NOMO-1 treated with DMSO at 0.1 percent for 48 hours (cell line): ENCODE measurements around the gene ONECUT2.
"Not testable (repeated sequence)": the region's sequence is repeated elsewhere in the genome, so short reads cannot be mapped to it uniquely, and the experiment has no call there.

Source experiments
- DNase-seq: peaks from one replicate; lab custom pipeline; 2025; ENCODE audit not compliant: unreplicated experiment; lab: John Stamatoyannopoulos, UW

ONECUT2 gene

DNA sequence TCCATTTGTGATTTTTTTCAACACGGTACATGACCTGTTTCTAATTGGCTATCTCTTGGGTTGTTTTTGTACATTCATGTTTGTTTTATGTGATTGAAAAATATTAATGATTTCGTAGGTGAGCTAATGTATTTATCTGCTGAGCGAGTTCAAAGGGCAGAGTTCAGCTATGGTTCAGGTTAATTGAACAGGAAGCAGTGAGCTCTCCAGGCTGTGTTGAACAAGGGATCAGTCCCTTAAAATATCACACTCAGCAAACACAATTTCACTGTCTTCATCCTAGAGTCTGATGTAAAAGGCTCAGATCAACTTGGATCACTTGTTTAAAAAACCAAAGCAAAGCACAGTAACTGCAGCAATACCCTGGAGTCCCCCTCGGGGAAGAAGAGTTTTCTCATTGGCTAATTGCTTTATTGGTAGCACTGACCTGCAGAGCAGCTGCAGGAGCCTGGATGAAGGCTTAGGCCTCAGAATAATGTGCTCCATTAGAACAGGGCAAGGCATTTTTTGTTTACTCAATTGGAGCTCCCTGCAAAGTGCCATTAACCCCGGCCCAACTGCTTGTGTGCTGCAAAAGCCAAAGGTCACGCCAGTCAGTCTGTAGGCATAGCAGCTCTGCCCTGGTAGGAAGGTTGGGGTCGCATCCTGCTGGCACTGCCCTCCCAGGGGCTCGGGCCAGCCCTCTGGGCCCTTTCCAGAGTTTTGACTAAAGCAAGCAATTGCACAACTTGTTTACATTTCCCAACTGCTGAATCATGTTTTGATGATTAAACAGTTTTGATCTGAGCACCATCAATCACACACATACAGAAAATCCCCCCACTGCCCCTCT lies 10.5 kb downstream of the ONECUT2 start:
- DNase-seq, result no peak

DNA sequence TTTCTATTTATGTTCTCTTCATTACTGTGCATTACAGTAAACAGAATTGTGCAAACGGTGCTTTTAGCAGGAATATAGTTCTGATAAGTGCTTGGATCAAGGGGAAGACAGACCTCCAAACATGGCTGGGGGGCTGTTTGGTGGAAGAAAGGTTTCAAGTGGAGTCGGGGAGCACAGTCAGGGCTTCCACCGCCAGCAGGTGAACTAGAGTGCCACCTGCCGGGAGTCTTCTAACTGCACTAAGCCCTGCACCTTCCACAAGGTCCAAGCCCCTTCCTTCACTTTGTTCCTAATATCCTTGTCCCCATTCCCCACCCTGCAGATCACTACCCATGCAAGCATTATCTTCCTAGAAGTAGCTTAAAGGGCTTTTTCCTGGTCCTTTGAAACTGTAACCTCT lies 11.1 kb downstream of the ONECUT2 start:
- DNase-seq, result no peak

DNA sequence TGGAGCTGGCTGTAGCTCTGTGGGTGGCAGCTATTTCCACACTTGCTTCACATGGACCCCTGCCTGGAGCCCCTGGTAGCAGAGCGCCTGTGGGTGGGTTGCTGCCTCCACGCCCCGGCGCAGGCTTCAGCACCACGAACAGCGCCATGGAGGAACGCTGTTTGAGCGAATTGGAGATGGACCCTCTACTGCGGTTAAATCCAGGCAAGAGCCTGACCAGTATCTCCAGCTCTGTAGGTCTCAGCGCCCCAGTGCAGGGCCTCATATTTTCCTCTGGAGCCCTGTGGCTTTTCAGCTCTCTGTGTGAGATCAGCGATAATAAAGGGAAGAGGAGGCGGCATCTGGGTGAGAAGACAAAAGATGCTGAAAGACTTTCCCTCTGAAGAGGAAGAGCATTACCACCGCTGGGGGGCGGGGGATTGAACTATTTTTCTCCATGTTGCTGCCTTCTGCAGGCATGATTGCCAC lies 12.0 kb downstream of the ONECUT2 start:
- no peak for DNase-seq

DNA sequence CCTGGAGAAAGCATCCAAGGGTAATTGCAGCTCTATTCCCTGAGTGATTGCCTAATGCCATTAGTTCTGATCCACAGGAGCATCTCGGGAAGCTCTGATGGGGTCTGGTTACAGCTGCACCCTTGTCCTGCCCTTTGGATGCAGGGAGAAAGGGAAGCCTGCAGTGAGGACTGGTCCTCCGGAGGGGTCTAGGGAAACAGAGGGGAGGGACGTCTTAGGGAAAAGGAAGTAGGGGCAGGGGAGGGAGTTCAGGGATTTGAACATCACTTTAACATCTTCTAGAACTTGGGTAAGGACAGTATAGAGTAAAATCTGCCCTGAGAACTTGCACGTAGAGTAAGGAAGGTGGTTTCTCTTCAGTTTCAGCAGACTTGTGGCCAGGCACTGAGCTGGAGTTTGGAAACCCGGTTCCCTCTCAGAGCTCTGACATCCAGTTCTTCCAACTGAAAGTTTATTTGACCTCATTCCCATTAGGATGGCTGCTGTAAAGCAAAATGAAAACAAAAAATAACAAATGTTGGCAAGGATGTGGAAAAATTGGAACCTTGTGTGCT lies 20.5 kb downstream of the ONECUT2 start:
- no peak for DNase-seq

DNA sequence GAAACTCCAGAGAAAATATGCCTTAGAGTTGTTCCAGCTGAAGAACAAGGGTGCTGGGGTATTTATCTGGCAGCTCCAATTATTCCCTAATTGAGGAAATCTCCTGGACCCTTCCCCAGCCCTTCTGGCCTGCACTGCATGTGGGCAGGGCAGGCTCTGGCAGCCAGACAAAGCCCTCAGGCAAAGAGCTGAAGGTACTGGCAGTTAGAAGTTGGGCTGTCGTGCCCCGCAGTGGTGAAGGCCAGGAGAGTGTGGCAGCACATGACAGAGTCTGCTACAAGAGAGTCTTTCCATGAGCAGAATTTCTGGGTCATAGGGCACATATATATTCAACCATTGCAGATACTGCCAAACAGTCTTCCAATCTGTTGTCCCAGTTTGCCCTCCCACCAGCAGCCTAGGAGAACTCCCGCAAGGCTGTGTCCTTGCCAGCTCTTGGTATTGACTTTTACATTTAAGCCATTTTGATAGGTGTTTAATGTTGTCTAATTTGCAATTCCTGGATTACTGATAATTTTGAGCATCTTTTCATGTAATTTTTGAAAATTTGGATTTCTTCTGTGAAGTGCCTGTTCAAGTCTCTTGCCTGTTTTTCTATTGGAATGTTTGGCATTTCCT lies 26.6 kb downstream of the ONECUT2 start:
- no peak for DNase-seq

DNA sequence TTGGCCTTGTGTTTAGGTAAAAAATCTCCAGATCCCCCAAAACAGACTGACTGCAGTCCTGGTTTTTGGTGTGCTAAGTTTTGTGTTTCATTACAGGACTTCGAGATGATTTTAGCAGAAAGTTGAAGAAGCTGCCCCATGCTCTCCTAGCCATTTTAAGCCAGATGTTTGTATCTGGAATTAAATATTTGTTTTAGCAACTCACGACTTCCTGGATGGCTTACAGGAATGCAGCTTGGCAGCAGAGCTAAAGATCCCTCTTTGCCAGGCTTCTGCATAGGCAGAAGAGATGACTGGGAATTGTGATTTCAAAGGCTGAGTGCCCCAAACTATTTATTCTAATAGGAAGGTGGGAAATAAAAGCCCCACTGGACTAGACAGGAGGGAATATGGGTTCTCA lies 31.1 kb downstream of the ONECUT2 start:
- DNase-seq, result no peak

DNA sequence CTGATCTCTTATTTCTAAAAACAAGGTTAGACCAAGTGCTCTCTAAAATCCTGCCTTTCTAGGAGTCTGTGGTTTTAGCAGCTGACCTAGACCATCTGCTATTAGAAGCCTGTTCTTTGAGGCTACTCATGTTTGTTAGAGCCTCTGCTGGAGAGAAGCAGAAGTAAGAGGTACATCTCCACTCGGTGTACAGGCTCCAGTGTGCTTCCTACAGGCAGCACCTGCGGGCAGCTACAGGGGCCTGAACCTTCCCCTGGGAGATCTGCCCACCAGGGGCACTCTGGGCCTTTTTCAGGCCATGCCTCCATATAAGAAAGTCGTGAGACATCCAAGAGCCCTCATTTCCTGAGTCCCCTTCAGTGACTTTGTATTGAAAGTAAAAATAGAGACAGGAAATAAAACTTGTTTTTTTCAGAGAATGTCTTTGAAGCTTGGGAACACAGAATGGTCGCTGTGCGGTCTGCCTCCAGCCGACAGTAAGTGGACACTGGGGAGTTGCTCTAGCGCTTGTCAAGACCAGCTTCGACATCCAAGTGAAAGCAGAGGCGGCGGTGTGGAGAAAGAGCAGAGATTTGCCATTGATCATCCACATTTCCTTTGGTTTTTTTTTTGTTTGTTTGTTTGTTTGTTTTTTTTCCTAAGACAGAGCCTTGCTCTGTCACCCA lies 31.7 kb downstream of the ONECUT2 start:
- DNase-seq, result peak; percentile 9

DNA sequence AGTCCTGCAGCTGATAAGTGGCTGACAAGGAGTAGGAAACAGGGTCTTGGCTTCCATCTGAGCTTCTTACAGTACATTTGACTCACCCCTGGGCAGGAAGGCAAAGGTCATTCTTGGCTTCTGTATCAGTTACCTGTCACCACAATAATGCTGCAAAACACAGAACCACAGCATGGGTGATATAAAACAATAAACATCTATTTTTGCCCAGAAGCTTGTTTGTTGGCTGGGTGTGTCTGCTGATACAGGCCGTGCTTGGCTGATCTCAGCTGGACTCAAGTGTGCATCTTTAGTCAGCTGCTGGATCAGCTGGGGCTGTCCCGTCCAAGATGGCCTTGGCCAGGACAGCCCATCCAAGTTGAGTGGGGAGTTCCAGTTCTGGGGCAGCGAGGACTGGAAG lies 34.7 kb downstream of the ONECUT2 start:
- no peak for DNase-seq

DNA sequence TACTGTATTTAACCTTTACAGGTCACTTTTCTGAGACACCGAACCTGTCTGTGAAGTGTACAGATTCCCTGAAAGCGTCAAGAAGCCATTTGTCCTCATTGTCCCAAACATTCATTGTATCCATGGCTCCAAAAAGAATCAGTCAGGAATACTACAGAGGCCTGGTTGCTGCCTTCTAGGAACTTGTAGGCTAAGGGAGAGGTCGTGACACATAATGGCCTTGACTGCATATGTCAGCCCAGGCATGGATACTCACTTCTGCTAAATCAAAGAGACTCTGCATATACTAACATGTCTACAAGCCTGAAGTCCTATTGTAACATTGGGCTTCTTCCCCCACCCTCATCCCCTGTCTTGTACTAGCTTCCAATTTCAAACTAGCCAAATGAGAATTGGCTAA lies 40.2 kb downstream of the ONECUT2 start:
- peak; percentile 35 for DNase-seq

DNA sequence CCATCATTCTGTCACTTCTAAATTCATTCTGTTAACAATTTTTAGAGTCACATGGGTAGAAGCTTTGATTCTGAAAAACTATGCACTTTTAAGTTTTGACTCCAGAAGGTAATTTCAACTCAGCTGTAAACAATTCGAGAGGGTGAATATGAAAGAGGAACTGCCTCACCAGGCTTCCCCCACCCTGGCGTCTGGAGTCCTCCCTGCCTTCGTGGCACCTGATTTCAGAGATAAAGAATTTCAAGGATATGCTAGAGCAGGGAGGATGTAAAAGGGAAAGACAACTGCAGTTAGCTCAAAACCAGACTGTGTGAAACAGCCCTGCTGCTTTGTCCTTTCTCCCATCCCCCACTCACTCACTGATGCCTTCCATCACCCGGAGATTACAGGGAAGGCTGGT lies 40.7 kb downstream of the ONECUT2 start:
- peak; percentile 42 for DNase-seq

DNA sequence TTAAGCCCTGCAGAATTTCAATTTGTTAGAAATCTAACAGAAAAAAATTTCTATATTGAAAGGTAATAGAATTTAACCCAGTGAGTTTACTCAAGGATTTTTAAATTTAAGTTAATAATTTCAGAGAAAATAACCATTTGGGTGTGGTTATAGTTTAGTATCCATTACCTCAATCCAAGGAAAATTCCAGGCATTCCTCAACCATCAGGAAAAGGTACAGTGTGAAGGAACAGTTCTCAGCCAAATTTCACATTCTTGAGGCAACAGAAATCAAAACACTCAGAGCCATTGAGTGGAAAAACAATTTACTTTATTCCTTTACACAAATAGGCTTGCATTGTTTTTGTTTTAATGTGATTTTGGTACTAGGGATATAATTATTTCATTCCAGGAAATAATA lies 45.6 kb downstream of the ONECUT2 start:
- DNase-seq, result no peak

DNA sequence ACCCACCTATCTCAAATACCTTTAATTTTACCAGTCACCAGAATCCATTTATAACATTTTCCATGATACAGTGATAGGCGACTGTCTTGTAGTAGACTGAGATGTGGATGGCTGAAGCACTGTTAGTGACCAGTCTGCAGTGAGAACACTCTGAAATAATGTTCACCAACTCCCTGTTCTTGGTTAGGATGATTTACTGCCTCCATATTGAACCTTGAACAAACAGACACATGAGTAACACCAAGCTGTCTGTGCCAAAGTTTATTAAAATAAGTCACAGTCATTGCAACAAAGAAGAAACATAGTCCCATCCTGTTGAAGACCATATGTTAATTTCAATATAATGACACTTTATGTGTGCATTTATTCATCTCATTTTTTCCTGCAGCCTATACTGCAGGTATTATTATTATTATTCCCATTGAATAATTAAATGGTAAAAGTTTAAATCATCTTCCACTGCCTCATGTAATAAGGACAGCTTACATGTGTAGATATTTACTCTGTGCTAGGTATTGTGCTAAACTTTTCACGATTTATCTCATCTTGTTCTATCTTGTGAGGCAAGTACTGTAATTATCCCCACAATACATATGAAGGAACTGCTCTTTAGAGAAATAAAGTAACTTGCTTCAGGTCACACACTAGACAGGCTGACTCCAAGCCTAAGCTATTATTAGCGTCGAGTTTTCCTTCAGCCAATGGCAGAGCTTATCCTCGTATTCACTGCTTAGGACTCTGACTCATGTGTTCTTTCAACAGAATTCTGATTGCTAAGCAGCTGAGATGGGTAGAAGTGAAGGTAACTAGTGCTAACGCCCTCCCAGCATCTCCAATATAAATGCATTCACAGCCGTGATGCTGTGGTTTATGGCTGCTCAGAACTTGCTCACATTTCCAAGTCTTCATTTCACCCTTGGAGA lies 62.5 kb downstream of the ONECUT2 start:
- DNase-seq, result peak; percentile 81

DNA sequence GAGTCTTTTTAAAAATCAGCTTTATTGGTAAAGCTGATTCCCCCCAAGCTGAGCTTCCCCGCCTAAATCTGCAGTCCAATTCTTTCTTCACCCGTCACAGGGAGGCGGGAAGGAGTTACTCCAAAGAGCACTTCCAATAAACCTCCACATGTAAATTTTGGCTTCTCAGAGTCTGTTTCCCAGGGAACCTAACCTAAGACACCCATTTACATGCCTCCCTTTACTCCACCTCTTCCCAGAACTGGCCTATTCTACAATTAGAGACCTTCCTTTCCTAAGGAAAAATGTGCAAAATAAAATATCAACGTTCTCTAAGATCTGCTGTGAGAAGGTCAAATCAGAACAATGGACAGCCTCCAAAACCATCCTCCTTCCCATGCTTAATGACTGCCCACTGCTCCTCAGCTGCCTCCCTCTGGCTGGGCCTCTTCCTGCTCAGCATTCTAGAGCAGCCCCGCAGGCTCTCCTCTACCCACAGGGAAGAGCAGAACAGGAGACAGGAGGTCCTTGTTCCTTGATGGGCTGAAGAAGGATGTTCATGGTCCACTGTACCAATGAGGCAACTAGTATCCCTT lies 63.6 kb downstream of the ONECUT2 start:
- DNase-seq, result no peak

DNA sequence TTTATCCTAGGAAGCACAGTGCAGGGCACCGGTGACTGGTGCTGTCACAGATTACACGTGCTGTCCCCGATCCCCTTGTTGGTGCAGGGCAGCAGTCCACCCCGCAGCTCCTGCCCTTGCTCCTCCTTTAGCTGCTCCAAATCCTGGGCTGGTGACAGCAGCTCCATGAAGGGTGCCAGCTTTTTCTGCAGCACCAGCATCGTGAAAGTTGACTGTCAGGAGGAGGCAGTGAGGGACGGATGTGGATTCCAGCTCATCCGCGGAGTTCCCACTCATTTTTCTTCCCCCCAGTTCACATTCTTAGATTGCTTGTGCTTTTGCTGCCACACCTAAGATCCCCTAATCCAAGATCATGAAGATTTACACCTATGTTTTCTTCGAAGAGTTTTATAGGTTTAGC lies 67.5 kb downstream of the ONECUT2 start:
- DNase-seq, result no peak

DNA sequence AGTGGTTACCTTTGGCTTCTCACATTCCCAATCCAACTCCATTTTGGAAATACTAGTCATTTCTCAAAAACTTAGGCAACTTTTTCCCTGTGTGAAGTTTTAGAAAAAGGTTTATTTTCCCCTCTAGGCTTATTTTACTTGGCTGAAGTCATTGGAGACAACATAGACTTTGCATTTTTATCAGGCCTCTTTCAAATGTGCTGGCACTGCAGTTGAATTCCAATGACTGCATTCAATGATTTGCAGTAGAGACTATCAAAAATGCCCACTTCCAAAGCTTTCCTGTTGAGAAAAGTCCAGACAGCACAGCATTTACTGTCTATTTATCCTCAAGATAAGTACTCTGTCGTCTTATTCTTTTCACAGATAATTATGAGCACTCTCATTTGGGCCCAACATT lies 70.1 kb downstream of the ONECUT2 start:
- DNase-seq, result no peak

DNA sequence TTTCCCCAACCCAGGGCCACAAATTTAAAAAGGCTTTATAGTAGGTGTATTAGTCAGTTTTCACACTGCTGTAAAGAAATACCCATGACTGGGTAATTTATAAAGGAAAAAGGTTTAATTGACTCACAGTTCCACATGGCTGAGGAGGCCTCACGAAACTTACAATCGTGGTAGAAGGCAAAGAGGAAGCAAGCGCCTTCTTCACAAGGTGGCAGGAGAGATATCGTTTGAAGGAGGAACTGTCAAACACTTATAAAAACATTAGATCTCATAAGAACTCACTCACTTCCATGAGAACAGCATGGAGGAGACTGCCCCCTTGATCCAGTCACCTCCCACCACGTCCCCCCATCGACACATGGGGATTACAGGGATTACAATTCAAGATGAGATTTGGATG lies 80.9 kb downstream of the ONECUT2 start:
- no peak for DNase-seq

DNA sequence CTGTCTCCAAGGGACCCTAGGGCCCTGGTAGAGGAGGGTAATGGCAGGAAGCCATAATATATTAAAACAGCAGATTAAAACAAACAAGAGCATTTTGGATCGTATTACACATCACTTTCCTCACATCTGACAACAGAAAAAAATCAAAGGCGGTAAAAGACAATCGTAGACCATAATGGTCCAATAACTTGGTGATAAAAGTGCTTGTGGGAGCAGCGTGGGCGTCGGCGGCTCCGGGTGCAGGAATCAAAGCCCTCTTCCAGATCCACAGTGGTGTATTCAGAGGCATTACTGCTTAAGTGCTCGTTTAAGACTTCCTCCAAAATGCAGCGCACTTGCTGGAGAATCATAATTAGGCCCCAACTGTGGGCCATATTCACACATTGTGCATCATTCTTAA lies 83.4 kb downstream of the ONECUT2 start:
- no peak for DNase-seq

DNA sequence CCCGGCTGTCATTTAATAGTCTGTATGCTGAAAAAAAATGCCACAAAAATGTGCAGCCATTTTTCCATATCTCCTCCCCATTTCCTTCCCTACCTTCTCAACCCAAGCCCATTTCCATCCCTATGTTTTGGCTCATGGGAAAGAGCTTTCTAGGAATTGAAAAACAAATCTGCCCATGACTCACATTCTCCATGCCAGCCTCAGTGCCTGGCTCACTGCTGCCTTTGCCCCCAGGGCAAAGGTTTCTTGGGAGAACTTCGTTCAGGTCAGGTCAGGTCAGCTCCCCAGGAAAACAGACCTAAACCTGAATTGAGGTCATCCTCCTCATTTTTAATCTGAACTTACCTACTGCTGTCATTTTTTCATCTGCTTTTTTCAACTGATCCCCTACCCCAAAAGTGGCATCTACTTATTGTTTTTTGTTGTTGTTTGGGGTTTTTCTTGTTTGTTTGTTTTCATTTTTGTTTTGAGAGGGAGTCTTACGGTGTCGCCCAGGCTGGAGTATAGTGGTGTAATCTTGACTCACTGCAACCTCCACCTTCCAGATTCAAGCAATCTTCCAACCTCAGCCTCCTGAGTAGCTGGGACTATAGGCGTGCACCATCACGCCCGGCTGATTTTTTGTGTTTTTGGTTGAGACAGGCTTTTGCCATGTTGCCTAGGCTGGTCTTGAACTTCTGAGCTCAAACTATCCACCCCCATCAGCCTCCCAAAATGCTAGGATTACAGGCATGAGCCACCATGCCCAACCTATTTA lies 84.7 kb downstream of the ONECUT2 start:
- DNase-seq, result no peak

DNA sequence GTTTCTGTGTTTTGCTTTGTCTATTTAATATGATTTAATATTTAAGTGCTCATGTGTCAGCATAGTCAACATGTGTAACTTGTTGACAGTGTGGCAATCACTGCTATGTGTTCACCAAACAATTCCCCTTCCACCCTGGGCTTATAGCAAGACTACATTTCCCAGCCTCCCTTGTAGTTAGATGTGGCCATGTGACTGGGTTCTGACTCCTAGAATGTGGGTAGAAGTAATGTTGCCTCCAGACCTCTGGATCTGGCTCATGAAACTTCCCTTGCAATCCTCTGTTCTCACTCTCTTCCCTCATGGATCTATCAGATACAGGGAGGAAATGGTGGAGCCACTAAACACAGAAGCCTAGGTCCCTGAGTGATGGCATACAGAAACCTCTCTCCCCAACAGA lies 87.2 kb downstream of the ONECUT2 start:
- not testable (repeated sequence) for DNase-seq
